ENCODE data around the gene ZNF280D.

DNA sequence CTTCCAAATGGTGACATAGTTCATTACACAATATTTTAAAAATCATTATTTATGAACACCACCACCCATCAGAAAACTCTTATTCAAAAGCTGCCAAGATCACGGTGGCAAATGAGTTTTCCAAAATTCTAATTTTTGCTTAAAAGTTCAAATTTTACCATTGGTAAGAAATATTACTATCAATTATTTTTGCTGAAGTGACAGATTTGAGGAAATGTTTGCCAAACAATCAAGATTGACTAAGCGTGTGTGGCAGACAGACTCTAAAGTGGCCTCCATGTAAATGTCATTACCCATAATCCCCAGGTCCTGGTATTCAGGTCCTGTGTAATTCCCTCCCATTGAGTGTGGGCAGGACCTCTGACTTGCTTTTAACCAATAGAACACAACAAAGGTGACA, 35.0 kb downstream of the ZNF280D start:
- TF ChIP-seq, protein P1, sequence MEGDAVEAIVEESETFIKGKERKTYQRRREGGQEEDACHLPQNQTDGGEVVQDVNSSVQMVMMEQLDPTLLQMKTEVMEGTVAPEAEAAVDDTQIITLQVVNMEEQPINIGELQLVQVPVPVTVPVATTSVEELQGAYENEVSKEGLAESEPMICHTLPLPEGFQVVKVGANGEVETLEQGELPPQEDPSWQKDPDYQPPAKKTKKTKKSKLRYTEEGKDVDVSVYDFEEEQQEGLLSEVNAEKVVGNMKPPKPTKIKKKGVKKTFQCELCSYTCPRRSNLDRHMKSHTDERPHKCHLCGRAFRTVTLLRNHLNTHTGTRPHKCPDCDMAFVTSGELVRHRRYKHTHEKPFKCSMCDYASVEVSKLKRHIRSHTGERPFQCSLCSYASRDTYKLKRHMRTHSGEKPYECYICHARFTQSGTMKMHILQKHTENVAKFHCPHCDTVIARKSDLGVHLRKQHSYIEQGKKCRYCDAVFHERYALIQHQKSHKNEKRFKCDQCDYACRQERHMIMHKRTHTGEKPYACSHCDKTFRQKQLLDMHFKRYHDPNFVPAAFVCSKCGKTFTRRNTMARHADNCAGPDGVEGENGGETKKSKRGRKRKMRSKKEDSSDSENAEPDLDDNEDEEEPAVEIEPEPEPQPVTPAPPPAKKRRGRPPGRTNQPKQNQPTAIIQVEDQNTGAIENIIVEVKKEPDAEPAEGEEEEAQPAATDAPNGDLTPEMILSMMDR (conservative IDR thresholded peaks at IDR 0.05 in 1 of 2, IDR thresholded peaks at IDR 0.05 in 1 of 2; ENCODE audit: extremely low read depth in 1 of 2, insufficient read depth in 1 of 2, low read depth in 1 of 2, low read length in 2 of 2): no peak
- TF ChIP-seq EZH2 (IDR thresholded peaks at IDR 0.05; ENCODE audit: borderline replicate concordance, low read length): no peak

Data from mammary epithelial cell (primary cell).